NCI-H1930 (cell line): ENCODE measurements around the gene AAMP.
A peak's percentile ranks its signal among the peaks of the same experiment; 100 is the strongest.
"Not testable (repeated sequence)": the region's sequence is repeated elsewhere in the genome, so short reads cannot be mapped to it uniquely, and the experiment has no call there.

Experiments
- DNase-seq, 2 experiments: peaks; one replicate each; lab custom pipeline; 2025; lab: John Stamatoyannopoulos, UW

The AAMP gene, protein sequence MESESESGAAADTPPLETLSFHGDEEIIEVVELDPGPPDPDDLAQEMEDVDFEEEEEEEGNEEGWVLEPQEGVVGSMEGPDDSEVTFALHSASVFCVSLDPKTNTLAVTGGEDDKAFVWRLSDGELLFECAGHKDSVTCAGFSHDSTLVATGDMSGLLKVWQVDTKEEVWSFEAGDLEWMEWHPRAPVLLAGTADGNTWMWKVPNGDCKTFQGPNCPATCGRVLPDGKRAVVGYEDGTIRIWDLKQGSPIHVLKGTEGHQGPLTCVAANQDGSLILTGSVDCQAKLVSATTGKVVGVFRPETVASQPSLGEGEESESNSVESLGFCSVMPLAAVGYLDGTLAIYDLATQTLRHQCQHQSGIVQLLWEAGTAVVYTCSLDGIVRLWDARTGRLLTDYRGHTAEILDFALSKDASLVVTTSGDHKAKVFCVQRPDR

DNA sequence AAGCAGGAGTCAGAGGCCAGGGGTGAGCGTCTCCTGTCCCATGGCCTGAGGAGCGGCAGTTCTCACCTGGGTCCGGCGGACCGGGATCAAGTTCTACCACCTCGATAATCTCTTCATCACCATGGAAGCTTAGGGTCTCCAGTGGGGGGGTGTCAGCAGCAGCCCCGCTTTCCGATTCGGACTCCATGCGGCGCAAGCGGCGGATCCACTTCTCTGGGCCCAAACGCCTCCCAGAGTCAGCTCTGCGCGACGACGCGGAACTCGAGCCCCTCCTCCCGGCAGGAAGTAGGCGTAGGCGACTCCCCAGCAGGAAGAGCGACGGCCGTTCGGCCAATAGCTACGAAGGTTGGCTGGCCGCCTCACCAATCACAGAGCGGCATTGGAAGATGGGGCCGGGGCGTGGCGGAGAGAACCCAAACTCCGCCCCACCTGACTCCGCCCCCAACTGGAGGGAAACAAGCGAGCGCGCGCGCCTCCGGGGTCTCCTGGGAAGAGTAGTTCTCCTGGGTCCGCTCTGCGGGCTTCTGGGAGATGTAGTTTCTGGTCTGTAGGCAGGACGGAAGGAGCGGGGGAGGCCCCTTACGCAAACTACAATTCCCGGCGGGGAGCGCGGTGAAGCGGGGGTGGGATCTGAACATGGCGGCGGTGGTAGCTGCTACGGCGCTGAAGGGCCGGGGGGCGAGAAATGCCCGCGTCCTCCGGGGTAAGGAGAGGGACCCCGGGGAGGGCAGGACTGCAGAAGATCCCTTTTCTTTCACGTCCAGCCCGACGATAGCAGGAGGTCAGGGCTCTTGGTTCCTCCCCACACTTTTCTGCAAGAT lies at the start of gene AAMP, which contains the start of gene PNKD:
Gene AAMP (minus strand): TSS at position 238 of the 821 bp plus-strand sequence. CDS start 51 bp downstream, at position 187.
Gene PNKD (plus strand): TSS at position 620 of the 821 bp plus-strand sequence. CDS start 17 bp downstream, at position 637.
- DNase-seq: peak; percentile 97 to 99

DNA sequence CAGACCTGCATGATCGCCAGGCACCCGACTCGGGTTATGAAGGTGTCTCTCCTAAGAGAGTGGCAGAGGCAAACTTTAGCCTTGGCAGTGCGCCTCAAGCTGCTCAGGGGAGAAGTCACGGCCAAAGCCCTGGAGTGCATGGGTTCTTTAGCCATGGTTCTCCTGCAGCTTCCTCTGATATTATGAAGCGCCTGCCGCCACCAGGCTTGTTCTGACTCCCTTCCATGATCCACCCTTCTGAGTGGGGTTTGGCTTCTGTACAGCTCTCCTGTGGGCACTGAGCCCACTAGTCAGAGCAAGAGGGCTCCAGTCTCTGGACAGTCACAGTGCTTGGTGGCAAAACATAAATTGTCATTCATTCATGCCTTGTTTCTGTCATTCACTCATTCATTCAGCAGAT lies 48.3 kb upstream of the AAMP start:
- no peak for DNase-seq

GRCh38 chr2:218317835-218318234 lies 47.9 kb upstream of the AAMP start:
- no peak for DNase-seq

- DNase-seq: no peak
Measured at GRCh38 chr2:218317303-218317630, 47.3 kb upstream of the AAMP start.

GRCh38 chr2:218315397-218315796 lies 45.5 kb upstream of the AAMP start:
- no peak for DNase-seq

DNA sequence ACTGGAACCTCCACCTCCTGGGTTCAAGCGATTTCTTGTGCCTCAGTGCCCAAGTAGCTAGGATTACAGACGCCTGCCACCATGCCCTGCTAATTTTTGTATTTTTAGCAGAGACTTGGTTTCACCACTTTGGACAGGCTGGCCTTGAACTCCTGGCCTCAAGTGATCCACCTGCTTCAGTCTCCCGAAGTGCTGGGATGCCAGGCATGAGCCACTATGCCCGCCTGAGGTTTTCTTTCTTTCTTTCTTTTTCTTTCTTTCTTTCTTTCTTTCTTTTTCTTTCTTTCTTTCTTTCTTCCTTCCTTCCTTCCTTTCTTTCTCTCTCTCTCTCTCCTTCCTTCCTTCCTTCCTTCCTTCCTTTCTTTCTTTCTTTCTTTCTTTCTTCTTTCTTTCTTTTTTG lies 44.8 kb upstream of the AAMP start:
- DNase-seq: not testable (repeated sequence)

GRCh38 chr2:218313356-218313755 lies 43.4 kb upstream of the AAMP start:
- no peak for DNase-seq

DNA sequence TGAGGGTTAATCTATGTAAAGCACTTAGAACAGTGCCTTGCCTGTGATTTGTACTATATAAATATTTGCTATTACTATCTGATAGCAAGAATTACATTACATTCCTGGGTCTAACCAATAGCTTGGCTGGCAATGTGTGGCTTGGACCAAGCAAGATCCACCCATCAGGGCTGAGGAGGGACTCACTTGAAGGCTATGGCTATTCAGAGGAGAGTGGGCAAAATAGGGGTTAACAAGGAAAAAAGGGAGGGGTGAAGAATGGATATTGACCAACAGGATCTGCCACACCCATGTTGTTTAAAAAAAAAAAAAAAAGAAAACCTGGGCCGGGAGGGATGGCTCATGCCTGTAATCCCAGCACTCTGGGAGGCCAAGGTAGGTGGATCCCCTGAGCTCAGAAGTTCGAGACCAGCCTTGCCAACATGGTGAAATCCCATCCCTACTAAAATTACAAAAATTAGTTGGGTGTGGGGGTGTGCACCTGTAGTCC lies 42.4 kb upstream of the AAMP start:
- no peak for DNase-seq

GRCh38 chr2:218311541-218312266 lies 41.8 kb upstream of the AAMP start:
- not testable (repeated sequence) for DNase-seq

GRCh38 chr2:218310853-218311540 lies 41.1 kb upstream of the AAMP start:
- DNase-seq: no peak

- no peak for DNase-seq
Measured at GRCh38 chr2:218307415-218308090, 37.6 kb upstream of the AAMP start.

- no peak for DNase-seq
Measured at GRCh38 chr2:218306184-218306920, 36.4 kb upstream of the AAMP start.

DNA sequence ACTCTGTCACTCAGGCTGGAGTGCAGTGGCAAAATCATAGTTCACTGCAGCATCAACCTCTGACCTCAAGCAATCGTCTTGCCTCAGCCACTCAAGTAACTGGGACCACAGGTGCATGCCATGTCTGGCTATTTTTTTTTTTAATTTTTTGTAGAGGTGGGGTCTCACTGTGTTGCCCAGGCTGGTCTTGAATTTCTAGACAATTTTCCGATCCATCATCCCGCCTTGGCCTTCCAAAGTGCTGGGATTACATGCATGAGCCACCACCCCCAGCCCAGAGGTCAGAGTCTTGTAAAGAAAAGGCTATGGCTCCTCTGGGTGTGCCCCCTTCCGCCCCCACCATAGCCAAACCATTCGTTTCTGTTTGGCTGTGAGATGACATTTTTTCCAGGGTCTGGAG lies 35.4 kb upstream of the AAMP start:
- no peak for DNase-seq

DNA sequence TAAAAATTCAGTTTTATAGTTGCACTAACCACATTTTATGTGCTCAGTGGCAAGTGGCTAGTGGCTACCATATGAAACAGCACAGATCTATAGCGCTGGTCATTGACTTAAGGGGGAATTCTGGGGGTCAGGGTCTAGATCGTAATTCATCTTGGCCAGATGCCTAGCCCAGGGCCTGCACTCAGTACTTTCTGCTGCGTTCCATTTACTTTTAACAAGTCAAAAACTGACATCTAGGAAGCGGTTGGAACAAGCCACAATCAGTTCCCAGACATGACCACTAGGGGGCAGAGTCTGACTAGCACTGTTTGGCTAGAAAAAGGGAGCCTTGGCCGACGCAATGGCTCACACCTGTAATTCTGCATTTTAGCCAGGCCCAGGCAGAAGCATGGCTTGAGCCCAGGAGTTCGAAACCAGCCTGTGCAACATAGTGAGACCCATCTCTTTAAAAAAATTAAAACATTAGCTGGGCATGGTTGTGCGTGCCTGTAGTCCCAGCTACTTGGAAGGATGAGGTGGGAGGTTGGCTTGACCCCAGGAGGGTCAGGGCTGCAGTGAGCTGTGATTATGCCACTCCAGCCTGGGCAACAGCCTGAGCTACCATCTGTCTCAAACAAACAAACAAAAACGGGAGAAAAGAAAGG lies 31.4 kb upstream of the AAMP start:
- DNase-seq: peak; percentile 53 to 78

- no peak for DNase-seq
Measured at GRCh38 chr2:218300141-218300540, 30.2 kb upstream of the AAMP start.

- no peak for DNase-seq
Measured at GRCh38 chr2:218298314-218298875, 28.5 kb upstream of the AAMP start.

DNA sequence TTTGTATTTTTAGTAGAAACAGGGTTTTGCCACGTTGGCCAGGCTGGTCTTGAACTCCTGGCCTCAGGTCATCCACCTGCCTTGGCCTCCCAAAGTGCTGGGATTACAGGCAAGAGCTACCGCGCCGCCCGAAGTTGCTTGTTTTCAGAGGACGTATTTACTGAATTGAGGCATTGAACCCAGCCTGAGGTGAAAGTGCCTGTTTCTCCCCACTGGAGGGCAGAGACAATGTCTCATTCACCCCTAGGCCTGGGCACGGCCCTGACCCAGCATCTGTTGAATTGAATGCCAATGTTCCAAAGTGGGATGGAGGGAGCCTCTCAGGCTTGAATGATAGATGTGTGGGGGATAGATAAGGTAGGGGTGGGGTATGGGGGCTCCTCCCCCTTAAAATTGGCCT lies 26.9 kb upstream of the AAMP start:
- DNase-seq: no peak

DNA sequence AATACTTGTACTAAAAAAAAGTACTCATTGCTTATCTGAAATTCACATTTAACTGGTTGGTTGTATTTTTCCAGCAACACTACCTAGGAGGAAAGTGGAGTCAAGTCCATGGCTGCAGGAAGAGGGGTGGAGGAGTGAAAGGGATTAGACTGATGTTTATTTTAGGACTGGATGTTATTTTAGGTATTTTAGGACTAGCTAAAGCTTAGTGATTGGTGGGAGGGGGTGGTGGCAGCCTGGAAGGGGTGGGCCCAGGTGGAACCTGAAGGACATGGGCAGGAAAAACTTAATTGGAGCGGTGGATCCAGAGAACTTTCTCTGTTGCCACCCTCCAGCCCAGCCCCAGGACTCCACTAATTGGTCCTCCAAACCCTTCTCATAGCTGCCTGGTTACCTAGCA lies 26.3 kb upstream of the AAMP start:
- DNase-seq: no peak

DNA sequence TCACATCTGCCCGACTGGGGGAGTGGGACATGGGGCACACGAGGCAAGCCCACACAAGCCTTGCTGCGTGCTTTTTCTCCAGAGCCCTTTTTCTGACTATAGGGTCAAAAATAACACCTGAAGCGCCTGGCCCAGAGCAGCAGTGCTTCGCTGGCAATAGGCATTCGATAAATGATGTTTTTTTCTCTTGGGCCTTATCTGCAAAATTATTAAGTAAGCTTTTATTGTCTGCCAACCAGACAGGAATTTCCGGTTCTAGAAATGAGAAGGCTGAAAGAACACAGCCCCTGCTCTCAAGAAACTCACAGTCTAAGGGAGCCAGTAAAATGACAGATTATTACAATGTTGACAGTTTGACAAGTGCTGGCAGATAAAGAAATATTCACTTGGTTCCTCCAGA lies 25.1 kb upstream of the AAMP start:
- DNase-seq: no peak
